ENCODE measurements around the gene NEMP1. TPM values are rescaled to one million over a fixed set of nuclear protein-coding genes. Genes with fewer than 3 reads are reported as not detected.

Gene NEMP1
- total RNA-seq, 4 donors from 2014 or later, result 8.5 to 10.4 (median 9.6) TPM

GRCh38 chr12:57123813-57124212 lies 45.2 kb upstream of the NEMP1 start:
- TF ChIP-seq CTCF (IDR thresholded peaks at IDR 0.05; ENCODE audit: low read depth), result no peak

- no peak for TF ChIP-seq CTCF (IDR thresholded peaks at IDR 0.05; ENCODE audit: low read depth)
Observed at GRCh38 chr12:57119294-57120085, 40.9 kb upstream of the NEMP1 start.

- no peak for TF ChIP-seq CTCF (IDR thresholded peaks at IDR 0.05; ENCODE audit: low read depth)
Observed at GRCh38 chr12:57118711-57119271, 40.2 kb upstream of the NEMP1 start.

- no peak for TF ChIP-seq CTCF (IDR thresholded peaks at IDR 0.05; ENCODE audit: low read depth)
Observed at GRCh38 chr12:57116580-57117281, 38.1 kb upstream of the NEMP1 start.

- no peak for TF ChIP-seq CTCF (IDR thresholded peaks at IDR 0.05; ENCODE audit: low read depth)
Observed at GRCh38 chr12:57112492-57113294, 34.1 kb upstream of the NEMP1 start.

GRCh38 chr12:57111031-57111734 lies 32.6 kb upstream of the NEMP1 start, which contains the start of gene STAT6:
Gene STAT6, minus strand, starts transcription at chr12:57111362. Its CDS starts 3,084 bp downstream, at chr12:57108278.
- no peak for TF ChIP-seq CTCF (IDR thresholded peaks at IDR 0.05; ENCODE audit: low read depth)
